C4-2B (cell line): ENCODE measurements around the gene ADCYAP1R1.

Source experiments
- CTCF ChIP-seq: fragments of 450-650 bp; conservative IDR thresholded peaks from 2 replicates; pipeline ENCODE4 v1.5.1; 2017; ENCODE audit warnings: mild to moderate bottlenecking
- ZFX ChIP-seq: fragments of 450-650 bp; IDR thresholded peaks from 2 replicates; pipeline ENCODE4 v1.6.1; 2017

- TF ChIP-seq CTCF = no peak
- TF ChIP-seq ZFX = no peak
Measured at GRCh38 chr7:31003721-31004120, 48.4 kb upstream of the ADCYAP1R1 start.
